Osteocyte (in vitro differentiated cells): ENCODE results near the gene BAHCC1. TPM values are rescaled to one million over a fixed set of nuclear protein-coding genes. Genes with fewer than 3 reads are reported as not detected.

Experiments
- DNase-seq: peaks from one replicate; pipeline ENCODE4 v3.0.0; 2021; ENCODE audit warnings: mixed read lengths; ENCODE audit not compliant: unreplicated experiment; ENCODE audit errors: extremely low spot score
- H3K27ac Mint-ChIP-seq: one replicate; pipeline ENCODE4 v1.8.0; 2021; ENCODE audit warnings: mild to moderate bottlenecking, mixed read lengths; ENCODE audit not compliant: unreplicated experiment
- H3K27me3 Mint-ChIP-seq: one replicate; pipeline ENCODE4 v1.8.0; 2021; ENCODE audit warnings: mixed read lengths; ENCODE audit not compliant: unreplicated experiment
- H3K36me3 Mint-ChIP-seq: one replicate; pipeline ENCODE4 v1.8.0; 2021; ENCODE audit warnings: mixed read lengths; ENCODE audit not compliant: unreplicated experiment
- H3K4me1 Mint-ChIP-seq: one replicate; pipeline ENCODE4 v1.8.0; 2021; ENCODE audit warnings: mixed read lengths; ENCODE audit not compliant: unreplicated experiment
- H3K4me3 Mint-ChIP-seq: one replicate; pipeline ENCODE4 v1.8.0; 2021; ENCODE audit warnings: mild to moderate bottlenecking, moderate library complexity, mixed read lengths; ENCODE audit not compliant: unreplicated experiment
- H3K9me3 Mint-ChIP-seq: one replicate; pipeline ENCODE4 v1.8.0; 2021; ENCODE audit warnings: mixed read lengths; ENCODE audit not compliant: unreplicated experiment
- total RNA-seq: library from RNA; stranded (reverse); gene quantifications from 2 replicates; pipeline ENCODE4 v1.2.1, GENCODE V29; 2021
- TF ChIP-seq, protein P1 (sequence below): fragments of 200-600 bp; sonication (generic); IDR thresholded peaks from 2 replicates; pipeline ENCODE4 v1.5.0; 2021; ENCODE audit warnings: antibody characterized with exemption, mild to moderate bottlenecking, moderate library complexity

The BAHCC1 gene
- total RNA-seq, 1 donor from 2014 or later: 55.7 TPM

DNA sequence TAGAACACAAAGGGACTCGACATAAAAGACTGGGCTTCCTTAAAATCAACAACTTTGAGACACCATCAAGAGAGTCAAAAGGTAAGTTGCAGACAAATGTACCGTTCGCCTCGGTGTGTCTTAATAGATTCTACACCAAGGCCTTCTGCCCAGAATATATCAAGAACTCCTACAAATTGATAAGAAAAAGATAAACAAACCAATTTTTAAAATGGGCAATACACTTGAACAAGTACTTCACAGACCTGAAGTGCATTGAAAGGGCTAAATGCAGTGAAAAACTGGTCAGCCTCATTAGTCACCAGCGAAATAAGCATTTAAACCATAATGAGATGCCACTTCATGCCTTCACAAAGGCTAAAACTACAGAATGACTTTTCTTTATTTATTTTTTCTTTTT lies 20.4 kb upstream of the BAHCC1 start:
- TF ChIP-seq, protein P1, sequence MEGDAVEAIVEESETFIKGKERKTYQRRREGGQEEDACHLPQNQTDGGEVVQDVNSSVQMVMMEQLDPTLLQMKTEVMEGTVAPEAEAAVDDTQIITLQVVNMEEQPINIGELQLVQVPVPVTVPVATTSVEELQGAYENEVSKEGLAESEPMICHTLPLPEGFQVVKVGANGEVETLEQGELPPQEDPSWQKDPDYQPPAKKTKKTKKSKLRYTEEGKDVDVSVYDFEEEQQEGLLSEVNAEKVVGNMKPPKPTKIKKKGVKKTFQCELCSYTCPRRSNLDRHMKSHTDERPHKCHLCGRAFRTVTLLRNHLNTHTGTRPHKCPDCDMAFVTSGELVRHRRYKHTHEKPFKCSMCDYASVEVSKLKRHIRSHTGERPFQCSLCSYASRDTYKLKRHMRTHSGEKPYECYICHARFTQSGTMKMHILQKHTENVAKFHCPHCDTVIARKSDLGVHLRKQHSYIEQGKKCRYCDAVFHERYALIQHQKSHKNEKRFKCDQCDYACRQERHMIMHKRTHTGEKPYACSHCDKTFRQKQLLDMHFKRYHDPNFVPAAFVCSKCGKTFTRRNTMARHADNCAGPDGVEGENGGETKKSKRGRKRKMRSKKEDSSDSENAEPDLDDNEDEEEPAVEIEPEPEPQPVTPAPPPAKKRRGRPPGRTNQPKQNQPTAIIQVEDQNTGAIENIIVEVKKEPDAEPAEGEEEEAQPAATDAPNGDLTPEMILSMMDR: no peak
- no peak overlapping the region for H3K27ac Mint-ChIP-seq
- no peaks in the 10 kb centered on the region for H3K27me3 Mint-ChIP-seq
- no peak overlapping the region for H3K4me3 Mint-ChIP-seq
- H3K36me3 Mint-ChIP-seq: no peaks in the 10 kb centered on the region
- H3K4me1 Mint-ChIP-seq: peaks cover 5% of the 10 kb centered on the region
- no peak for DNase-seq
- H3K9me3 Mint-ChIP-seq: no peaks in the 10 kb centered on the region

DNA sequence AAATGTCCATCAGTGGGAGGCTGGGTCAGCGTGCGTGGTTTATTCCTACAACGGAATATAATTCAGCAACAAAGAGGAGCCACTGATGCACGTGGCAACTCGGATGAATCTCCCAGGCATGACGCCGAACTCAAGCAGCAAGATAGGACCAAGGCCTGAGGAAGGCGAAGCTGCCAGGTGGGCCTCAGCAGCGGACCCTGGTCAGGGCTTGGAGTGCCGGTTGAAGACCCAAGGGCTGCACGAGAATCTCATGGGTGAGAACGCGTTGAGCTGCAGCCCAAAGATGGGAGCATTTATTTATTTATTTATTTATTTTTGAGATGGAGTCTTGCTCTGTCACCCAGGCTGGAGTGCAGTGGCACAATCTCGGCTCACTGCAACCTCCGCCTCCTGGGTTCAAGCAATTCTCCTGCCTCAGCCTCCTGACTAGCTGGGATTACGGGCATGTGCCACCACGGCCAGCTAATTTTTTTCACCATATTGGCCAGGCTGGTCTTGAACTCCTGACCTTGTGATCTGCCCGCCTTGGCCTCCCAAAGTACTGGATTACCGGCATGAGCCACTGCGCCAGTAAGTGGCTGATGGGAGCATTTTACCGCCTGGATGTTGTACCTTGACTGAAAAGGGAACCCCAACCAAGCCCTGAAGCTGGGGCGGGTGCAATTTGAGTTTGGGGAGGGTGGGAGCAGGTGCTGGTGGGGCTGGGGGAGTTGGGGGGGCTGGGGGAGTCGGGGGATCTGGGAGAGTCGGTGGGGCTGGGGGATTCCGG lies 18.1 kb upstream of the BAHCC1 start:
- DNase-seq: no peak
- Mint-ChIP-seq H3K4me1 (peaks cover 6% of the 10 kb centered on the region), H3K27ac (no peak overlapping the region), H3K4me3 (no peak overlapping the region), H3K27me3 (no peaks in the 10 kb centered on the region), H3K9me3 (no peaks in the 10 kb centered on the region), H3K36me3 (no peaks in the 10 kb centered on the region)
- TF ChIP-seq, protein P1: no peak

DNA sequence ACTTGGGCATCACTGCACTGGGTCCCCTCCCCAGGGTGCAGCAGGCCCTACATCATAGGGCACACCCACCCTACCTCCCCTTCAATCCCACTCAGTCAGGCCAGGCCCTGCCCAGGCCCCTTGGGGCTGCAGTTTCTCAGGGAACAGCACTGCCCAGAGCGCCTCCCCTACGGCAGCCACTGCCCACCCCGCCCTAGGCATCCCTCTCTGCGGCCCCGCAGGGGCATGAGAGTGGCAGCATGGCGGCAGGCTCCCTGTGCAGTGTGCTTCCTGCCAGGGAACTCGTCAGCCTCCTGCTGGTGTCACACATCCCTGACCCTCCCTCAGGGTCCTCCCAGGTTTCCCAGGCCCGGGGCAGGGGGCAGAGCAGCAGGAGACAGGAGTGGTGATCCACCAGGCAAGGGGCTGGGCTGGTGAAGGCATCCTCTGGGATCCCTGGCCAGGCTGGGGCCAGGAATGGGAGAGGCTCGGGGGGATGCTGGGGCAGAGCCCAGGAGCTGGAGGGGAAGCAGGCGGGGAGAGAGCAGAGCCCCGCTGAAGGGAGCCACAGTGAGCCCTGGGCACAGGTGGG lies 16.2 kb upstream of the BAHCC1 start:
- Mint-ChIP-seq H3K4me1 (peaks cover 2% of the 10 kb centered on the region), H3K9me3 (no peaks in the 10 kb centered on the region), H3K27ac (no peak overlapping the region), H3K27me3 (no peaks in the 10 kb centered on the region), H3K36me3 (no peaks in the 10 kb centered on the region), H3K4me3 (no peak overlapping the region)
- DNase-seq: no peak
- TF ChIP-seq, protein P1: no peak

DNA sequence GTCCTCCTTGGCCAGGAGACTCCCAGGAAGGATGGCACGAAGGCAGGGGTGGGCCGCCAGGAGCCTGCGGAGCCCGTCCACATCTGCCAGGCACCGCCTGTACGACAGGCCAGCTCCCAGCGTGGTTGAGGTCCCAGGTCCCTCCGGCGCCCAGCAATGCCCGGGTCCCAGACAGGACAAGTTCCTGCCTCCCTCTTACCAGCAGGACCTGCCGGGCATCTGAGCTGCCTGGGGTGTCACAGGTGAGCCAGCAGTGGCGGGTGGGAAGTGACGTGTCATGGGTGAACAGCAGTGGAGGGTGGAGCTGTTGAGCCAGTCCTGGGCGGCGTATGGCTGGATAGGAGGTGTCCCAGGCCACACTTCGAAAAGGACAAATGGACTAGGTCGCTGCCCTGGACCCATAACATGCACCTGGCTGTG lies 15.7 kb upstream of the BAHCC1 start:
- DNase-seq: no peak
- no peak overlapping the region for H3K27ac Mint-ChIP-seq
- peaks cover 2% of the 10 kb centered on the region for H3K4me1 Mint-ChIP-seq
- H3K27me3 Mint-ChIP-seq: no peaks in the 10 kb centered on the region
- H3K9me3 Mint-ChIP-seq: no peaks in the 10 kb centered on the region
- TF ChIP-seq, protein P1: no peak
- no peaks in the 10 kb centered on the region for H3K36me3 Mint-ChIP-seq
- H3K4me3 Mint-ChIP-seq: no peak overlapping the region

DNA sequence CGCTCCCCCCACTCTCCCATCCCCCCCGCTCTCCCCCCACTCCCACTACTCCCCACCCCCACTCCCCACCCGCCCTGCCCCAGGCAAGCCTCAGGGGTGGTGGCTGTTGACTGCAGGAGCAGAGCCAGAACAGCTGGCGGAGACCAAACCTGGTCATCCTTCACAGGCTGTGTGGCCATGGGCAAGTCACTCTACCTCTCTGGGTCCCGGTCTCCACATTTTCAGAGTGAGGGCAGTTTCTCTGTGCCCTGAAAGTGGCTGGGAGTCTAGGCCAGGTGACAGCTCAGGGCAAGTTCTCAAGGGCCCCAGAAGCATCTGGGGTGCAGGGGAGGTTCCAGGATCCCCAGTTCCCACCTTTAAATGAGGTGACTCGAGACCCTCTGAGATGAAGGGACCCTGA lies 15.1 kb upstream of the BAHCC1 start:
- Mint-ChIP-seq H3K27me3 (no peaks in the 10 kb centered on the region), H3K36me3 (no peaks in the 10 kb centered on the region), H3K9me3 (no peaks in the 10 kb centered on the region), H3K27ac (no peak overlapping the region), H3K4me3 (no peak overlapping the region), H3K4me1 (peaks cover 2% of the 10 kb centered on the region)
- TF ChIP-seq, protein P1: no peak
- DNase-seq: no peak
